Neutrophil (primary cell): ENCODE measurements around the gene DNAH14.
"Not testable (repeated sequence)": the region's sequence is repeated elsewhere in the genome, so short reads cannot be mapped to it uniquely, and the experiment has no call there.

Experiments used
- H3K27ac ChIP-seq: fragments of 200-600 bp; sonication (generic); 2 replicates; pipeline ENCODE4 v1.5.1; 2016; ENCODE audit warnings: mild to moderate bottlenecking, moderate library complexity
- H3K27me3 ChIP-seq: fragments of 200-600 bp; sonication (generic); 2 replicates; pipeline ENCODE4 v1.6.0; 2016; ENCODE audit warnings: mild to moderate bottlenecking
- H3K36me3 ChIP-seq: fragments of 200-600 bp; sonication (generic); 2 replicates; pipeline ENCODE4 v1.5.1; 2017
- H3K4me1 ChIP-seq, 2 experiments: fragments of 200-600 bp in 1 of 2; sonication (generic) in 1 of 2; 1 replicate in 1 of 2; 2 replicates in 1 of 2; pipeline versions ENCODE4 v1.5.1 to v1.6.1; 2013 to 2016; ENCODE audit warnings: low read depth in 1 of 2, low read length in 1 of 2, mild to moderate bottlenecking in 1 of 2, moderate library complexity in 1 of 2; ENCODE audit not compliant: control insufficient read depth in 1 of 2, insufficient read depth in 1 of 2
- H3K4me3 ChIP-seq, 2 experiments: fragments of 200-600 bp in 1 of 2; sonication (generic) in 1 of 2; 1 replicate in 1 of 2; 2 replicates in 1 of 2; pipeline ENCODE4 v1.5.1; 2013 to 2016; ENCODE audit warnings: low read depth in 1 of 2, low read length in 1 of 2, mild to moderate bottlenecking in 1 of 2, moderate library complexity in 1 of 2
- H3K9me3 ChIP-seq: fragments of 200-600 bp; sonication (generic); 2 replicates; pipeline ENCODE4 v1.5.1; 2016
- TF ChIP-seq, protein P1 (sequence below): fragments of 200-600 bp; sonication (generic); IDR thresholded peaks from 2 replicates; pipeline ENCODE4 v1.5.1; 2016; ENCODE audit warnings: antibody characterized with exemption

Gene DNAH14

DNA sequence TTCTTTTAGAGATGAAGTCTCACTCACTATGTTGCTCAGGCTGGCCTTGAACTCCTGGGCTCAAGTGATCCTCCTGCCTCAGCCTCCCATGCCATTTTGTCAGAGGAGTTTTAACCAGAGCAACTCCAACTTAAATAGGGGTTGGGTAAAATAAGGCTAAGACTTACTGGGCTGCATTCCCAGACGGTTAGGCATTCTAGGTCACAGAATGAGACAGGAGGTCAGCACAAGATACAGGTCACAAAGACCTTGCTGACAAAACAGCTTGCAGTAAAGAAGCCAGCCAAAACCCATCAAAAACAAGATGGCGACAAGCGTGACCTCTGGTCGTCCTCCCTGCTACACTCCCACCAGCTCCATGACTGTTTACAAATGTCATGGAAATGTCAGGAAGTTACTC, 5.7 kb upstream of the DNAH14 start:
- Histone ChIP-seq H3K27ac (no peak overlapping the region), H3K36me3 (no peaks in the 10 kb centered on the region), H3K9me3 (no peaks in the 10 kb centered on the region), H3K4me3 (no peak overlapping the region), H3K27me3 (peaks cover 4% of the 10 kb centered on the region), H3K4me1 (no peaks in the 10 kb centered on the region)
- TF ChIP-seq, protein P1, sequence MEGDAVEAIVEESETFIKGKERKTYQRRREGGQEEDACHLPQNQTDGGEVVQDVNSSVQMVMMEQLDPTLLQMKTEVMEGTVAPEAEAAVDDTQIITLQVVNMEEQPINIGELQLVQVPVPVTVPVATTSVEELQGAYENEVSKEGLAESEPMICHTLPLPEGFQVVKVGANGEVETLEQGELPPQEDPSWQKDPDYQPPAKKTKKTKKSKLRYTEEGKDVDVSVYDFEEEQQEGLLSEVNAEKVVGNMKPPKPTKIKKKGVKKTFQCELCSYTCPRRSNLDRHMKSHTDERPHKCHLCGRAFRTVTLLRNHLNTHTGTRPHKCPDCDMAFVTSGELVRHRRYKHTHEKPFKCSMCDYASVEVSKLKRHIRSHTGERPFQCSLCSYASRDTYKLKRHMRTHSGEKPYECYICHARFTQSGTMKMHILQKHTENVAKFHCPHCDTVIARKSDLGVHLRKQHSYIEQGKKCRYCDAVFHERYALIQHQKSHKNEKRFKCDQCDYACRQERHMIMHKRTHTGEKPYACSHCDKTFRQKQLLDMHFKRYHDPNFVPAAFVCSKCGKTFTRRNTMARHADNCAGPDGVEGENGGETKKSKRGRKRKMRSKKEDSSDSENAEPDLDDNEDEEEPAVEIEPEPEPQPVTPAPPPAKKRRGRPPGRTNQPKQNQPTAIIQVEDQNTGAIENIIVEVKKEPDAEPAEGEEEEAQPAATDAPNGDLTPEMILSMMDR, result no peak

DNA sequence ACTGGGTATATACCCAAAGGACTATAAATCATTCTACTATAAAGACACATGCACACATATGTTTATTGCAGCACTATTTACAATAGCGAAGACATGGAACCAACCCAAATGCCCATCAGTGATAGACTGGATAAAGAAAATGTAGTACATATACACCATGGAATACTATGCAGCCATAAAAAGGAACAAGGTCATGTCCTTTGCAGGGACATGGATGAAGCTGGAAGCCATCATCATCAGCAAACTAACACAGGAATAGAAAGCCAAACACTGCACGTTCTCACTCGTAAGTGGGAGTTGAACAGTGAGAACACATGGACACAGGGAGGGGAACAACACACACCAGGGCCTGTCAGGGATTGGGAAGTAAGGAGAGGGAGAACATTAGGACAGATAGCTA, 1.8 kb upstream of the DNAH14 start:
- not testable (repeated sequence) for H3K27ac ChIP-seq, H3K9me3 ChIP-seq, H3K4me3 ChIP-seq, H3K36me3 ChIP-seq
- Histone ChIP-seq H3K4me1 (peaks cover 3 to 10% of the 10 kb centered on the region in 2 experiments), H3K27me3 (peaks cover 26% of the 10 kb centered on the region)

DNA sequence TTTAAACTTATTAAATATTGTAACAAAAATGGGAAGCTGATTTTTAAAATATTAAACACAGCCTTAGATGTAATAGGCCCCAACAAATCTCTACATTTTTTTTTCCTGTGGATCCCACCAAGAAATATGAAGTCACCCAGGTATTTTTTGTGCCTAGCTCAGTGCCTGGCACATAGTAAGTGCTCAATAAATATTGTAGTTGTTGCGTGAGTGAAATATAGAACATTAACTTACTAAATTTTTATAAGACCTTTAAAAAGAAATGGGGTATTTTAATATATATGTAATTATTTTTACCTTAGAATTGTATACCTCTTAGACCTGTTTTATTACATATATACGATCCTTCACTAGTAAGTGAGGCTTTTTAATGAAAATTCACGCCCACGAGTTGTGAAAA, 569 bp upstream of the DNAH14 start:
- TF ChIP-seq, protein P1, result no peak
- Histone ChIP-seq H3K36me3 (no peaks in the 10 kb centered on the region), H3K9me3 (peaks cover 9% of the 10 kb centered on the region), H3K27ac (no peak overlapping the region), H3K27me3 (peaks cover 26% of the 10 kb centered on the region), H3K4me3 (no peak overlapping the region), H3K4me1 (peaks cover 3 to 10% of the 10 kb centered on the region in 2 experiments)

- Histone ChIP-seq H3K36me3 (no peaks in the 10 kb centered on the region), H3K4me3 (no peak overlapping the region), H3K4me1 (peaks cover 3 to 10% of the 10 kb centered on the region in 2 experiments), H3K27ac (no peak overlapping the region), H3K27me3 (peaks cover 26% of the 10 kb centered on the region), H3K9me3 (peaks cover 10% of the 10 kb centered on the region)
- TF ChIP-seq, protein P1, result no peak
These were observed 2.1 kb downstream of the DNAH14 start for GRCh38 chr1:224931605-224932004.

- Histone ChIP-seq H3K27ac (no peak overlapping the region), H3K4me3 (no peak overlapping the region), H3K27me3 (peaks cover 26% of the 10 kb centered on the region), H3K36me3 (no peaks in the 10 kb centered on the region), H3K4me1 (peaks cover 3 to 10% of the 10 kb centered on the region in 2 experiments), H3K9me3 (peaks cover 10% of the 10 kb centered on the region)
- TF ChIP-seq, protein P1, result no peak
These were observed 3.3 kb downstream of the DNAH14 start for GRCh38 chr1:224932607-224933249.

DNA sequence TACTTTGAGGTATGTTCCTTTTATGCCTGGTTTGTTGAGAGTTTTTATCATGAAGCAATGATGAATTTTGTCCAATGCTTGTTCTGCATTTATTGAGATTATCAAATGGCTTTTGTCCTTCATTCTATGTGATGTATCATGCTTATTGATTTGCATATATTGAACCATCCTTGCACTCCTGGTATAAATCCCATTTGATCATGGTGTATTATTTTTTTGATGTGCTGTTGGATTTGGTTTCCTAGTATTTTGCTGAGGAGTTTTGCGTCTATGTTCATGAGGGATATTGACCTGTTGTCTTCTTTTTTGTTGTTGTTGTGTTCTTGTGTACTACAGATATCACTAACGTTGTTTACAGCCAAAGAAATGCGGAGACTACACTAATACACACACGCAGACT, 4.1 kb downstream of the DNAH14 start:
- H3K27ac ChIP-seq, result no peak overlapping the region
- peaks cover 3 to 10% of the 10 kb centered on the region in 2 experiments for H3K4me1 ChIP-seq
- no peaks in the 10 kb centered on the region for H3K36me3 ChIP-seq
- H3K9me3 ChIP-seq, result peaks cover 10% of the 10 kb centered on the region
- TF ChIP-seq, protein P1, result no peak
- H3K27me3 ChIP-seq, result peaks cover 24% of the 10 kb centered on the region
- no peak overlapping the region for H3K4me3 ChIP-seq
